HepG2 (cell line): Measurements from ENCODE around the gene ADGRG1. TPM values are rescaled to one million over a fixed set of nuclear protein-coding genes. Genes with fewer than 3 reads are reported as not detected.

Experiments
- CREB1 ChIP-seq, 2 experiments: fragments of 450-650 bp in 1 of 2; IDR thresholded peaks; 2 replicates each; pipeline ENCODE4 v1.6.1; 2016 to 2017; ENCODE audit warnings: control low read depth in 1 of 2, mild to moderate bottlenecking in 1 of 2, missing compliant biosample characterization in 1 of 2, missing genetic modification characterization in 1 of 2
- FOXK2 ChIP-seq: fragments of 450-650 bp; IDR thresholded peaks from 2 replicates; pipeline ENCODE4 v1.6.1; 2016
- FOXO1 ChIP-seq: sonication (generic); formaldehyde crosslinking; IDR thresholded peaks from 2 replicates; pipeline ENCODE4 v1.4.0; 2020; ENCODE audit warnings: missing genetic modification reagents
- FOXP4 ChIP-seq: sonication (generic); formaldehyde crosslinking; IDR thresholded peaks from 2 replicates; pipeline ENCODE4 v1.4.0; 2020; ENCODE audit warnings: missing genetic modification reagents
- HDAC2 ChIP-seq: sonication (generic); formaldehyde crosslinking; IDR thresholded peaks from 2 replicates; pipeline ENCODE4 v1.4.0; 2020; ENCODE audit warnings: missing genetic modification reagents
- KDM3A ChIP-seq: IDR thresholded peaks from 2 replicates; pipeline ENCODE4 v1.6.1; 2018; ENCODE audit warnings: low read depth, missing compliant biosample characterization
- KLF16 ChIP-seq, 2 experiments: sonication (generic) in 1 of 2; formaldehyde crosslinking in 1 of 2; IDR thresholded peaks; 2 replicates each; pipeline versions ENCODE4 v1.6.1 to v1.8.0; 2016 to 2023; ENCODE audit warnings: missing genetic modification reagents in 2 of 2, missing compliant biosample characterization in 1 of 2
- MEIS2 ChIP-seq: sonication (generic); formaldehyde crosslinking; IDR thresholded peaks from 2 replicates; pipeline ENCODE4 v1.9.0; 2021; ENCODE audit warnings: mild to moderate bottlenecking, missing genetic modification reagents
- MIER3 ChIP-seq: IDR thresholded peaks from 2 replicates; pipeline ENCODE4 v1.6.1; 2016; ENCODE audit warnings: missing compliant biosample characterization, borderline replicate concordance
- NCOA1 ChIP-seq: sonication (generic); formaldehyde crosslinking; IDR thresholded peaks from 2 replicates; pipeline ENCODE4 v1.9.0; 2021; ENCODE audit warnings: missing genetic modification reagents
- PREB ChIP-seq: sonication (generic); formaldehyde crosslinking; IDR thresholded peaks from 2 replicates; pipeline ENCODE4 v1.4.0; 2020; ENCODE audit warnings: missing genetic modification reagents
- RFX5 ChIP-seq: IDR thresholded peaks from 2 replicates; pipeline ENCODE4 v1.6.1; 2011; ENCODE audit warnings: low read depth, low read length, improper control_type of control experiment
- SP1 ChIP-seq, 2 experiments: fragments of 450-650 bp in 1 of 2; sonication (generic) in 1 of 2; formaldehyde crosslinking in 1 of 2; IDR thresholded peaks; 2 replicates each; pipeline versions ENCODE4 v1.4.0 to v1.6.1; 2016 to 2020; ENCODE audit warnings: missing genetic modification reagents in 1 of 2
- ZNF768 ChIP-seq: sonication (generic); formaldehyde crosslinking; IDR thresholded peaks from 2 replicates; pipeline ENCODE4 v1.4.0; 2020; ENCODE audit warnings: missing genetic modification reagents
- ZNF772 ChIP-seq: sonication (generic); formaldehyde crosslinking; IDR thresholded peaks from 2 replicates; pipeline ENCODE4 v1.5.0; 2020; ENCODE audit warnings: mild to moderate bottlenecking, missing genetic modification reagents
- ZNF780A ChIP-seq: sonication (generic); formaldehyde crosslinking; IDR thresholded peaks from 2 replicates; pipeline ENCODE4 v1.8.0; 2022; ENCODE audit warnings: mild to moderate bottlenecking, missing genetic modification reagents, moderate library complexity
- ZNF784 ChIP-seq: sonication (generic); formaldehyde crosslinking; IDR thresholded peaks from 2 replicates; pipeline ENCODE4 v1.5.1; 2020; ENCODE audit warnings: missing genetic modification reagents, mild to moderate bottlenecking, borderline replicate concordance
- polyA plus RNA-seq, 8 experiments: library from polyadenylated mRNA; depleted of rRNA in 3 of 8; stranded (reverse) in 7 of 8; unstranded in 1 of 8; fragments of >200 nt; fragmentation: Illumina TruSeq in 4 of 8; extraction: Trizol in 4 of 8; gene quantifications; 2 replicates each; pipeline versions ENCODE4 v1.2.1 to v1.2.3, GENCODE V29; 2011 to 2016; ENCODE audit warnings: low read depth in 4 of 8, missing spikeins in 1 of 8, mixed read lengths in 1 of 8; ENCODE audit not compliant: insufficient read depth in 1 of 8
- total RNA-seq, 5 experiments: library from RNA; depleted of rRNA; stranded (reverse); fragments of >200 nt; fragmentation: Illumina TruSeq; extraction: Trizol; gene quantifications; 2 replicates each; pipeline ENCODE4 v1.2.3, GENCODE V29; 2016; ENCODE audit warnings: low read depth in 1 of 5
- TF ChIP-seq, protein P1 (sequence below): sonication (generic); formaldehyde crosslinking; IDR thresholded peaks from 2 replicates; pipeline ENCODE4 v1.4.0; 2020; ENCODE audit warnings: mild to moderate bottlenecking, missing genetic modification reagents
- TF ChIP-seq, protein P2 (sequence below): sonication (generic); formaldehyde crosslinking; IDR thresholded peaks from 2 replicates; pipeline ENCODE4 v1.5.1; 2020; ENCODE audit warnings: mild to moderate bottlenecking, moderate library complexity, missing genetic modification reagents
- TF ChIP-seq, protein P3 (sequence below): sonication (generic); formaldehyde crosslinking; IDR thresholded peaks from 2 replicates; pipeline ENCODE4 v1.4.0; 2020; ENCODE audit warnings: mild to moderate bottlenecking, missing genetic modification reagents

The ADGRG1 gene
- total and polyA plus RNA-seq, 2 of the 13 experiments (the other 11 are each of a cell fraction or from before 2014, with no cell fraction given): 2.7 to 5.9 TPM

DNA sequence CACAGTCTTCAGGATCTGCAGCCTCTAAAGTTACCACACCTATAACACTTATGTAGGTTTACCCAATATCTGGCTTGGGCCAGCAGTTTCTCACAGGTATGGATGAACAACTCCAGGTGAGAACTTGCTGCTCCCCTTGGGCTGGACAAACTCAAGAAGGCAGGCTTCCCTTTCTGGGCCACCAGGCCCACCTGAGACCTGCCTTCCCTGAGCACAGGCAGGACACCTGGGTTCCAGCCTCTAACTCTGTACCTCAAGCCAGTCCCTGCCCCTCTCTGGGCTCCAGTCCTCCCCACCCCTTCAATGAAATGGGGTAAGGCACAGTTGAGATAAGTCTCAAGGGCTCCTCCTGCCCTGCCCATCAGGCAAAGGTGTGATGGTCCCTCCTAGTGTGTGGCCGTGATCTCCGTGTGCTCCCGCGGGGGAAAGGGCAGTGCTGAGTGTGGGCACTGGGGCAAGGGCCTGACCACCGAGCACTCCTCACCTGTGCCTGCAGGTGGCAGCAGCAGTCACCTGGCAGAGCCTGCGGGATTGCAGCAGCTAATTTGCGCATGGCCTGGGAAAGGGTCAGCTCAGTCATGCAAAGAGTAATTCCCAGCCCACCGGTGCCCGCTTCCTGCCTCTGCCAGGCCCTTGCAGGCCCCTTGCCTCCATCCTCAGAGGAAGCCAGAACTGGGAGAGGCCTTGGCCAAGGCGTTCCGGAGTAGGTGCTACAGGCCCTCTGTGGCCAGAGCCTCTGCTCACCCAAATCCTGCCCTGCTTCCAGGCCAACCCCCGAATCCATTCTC, 28.2 kb upstream of the ADGRG1 start (continued):
- TF ChIP-seq, protein P1, sequence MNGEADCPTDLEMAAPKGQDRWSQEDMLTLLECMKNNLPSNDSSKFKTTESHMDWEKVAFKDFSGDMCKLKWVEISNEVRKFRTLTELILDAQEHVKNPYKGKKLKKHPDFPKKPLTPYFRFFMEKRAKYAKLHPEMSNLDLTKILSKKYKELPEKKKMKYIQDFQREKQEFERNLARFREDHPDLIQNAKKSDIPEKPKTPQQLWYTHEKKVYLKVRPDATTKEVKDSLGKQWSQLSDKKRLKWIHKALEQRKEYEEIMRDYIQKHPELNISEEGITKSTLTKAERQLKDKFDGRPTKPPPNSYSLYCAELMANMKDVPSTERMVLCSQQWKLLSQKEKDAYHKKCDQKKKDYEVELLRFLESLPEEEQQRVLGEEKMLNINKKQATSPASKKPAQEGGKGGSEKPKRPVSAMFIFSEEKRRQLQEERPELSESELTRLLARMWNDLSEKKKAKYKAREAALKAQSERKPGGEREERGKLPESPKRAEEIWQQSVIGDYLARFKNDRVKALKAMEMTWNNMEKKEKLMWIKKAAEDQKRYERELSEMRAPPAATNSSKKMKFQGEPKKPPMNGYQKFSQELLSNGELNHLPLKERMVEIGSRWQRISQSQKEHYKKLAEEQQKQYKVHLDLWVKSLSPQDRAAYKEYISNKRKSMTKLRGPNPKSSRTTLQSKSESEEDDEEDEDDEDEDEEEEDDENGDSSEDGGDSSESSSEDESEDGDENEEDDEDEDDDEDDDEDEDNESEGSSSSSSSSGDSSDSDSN (CRISPR knock-in tag): peak; percentile 55; the same call in 1 of the 2 replicates
- TF ChIP-seq ZNF768 (CRISPR knock-in tag) (peak; percentile 74), MIER3 (CRISPR knock-in tag) (peak; percentile 73; the same call in 1 of the 2 replicates), CREB1 (IDR thresholded peaks at IDR 0.05) (no peak), CREB1 (CRISPR knock-in tag; IDR thresholded peaks at IDR 0.05) (no peak), FOXO1 (CRISPR knock-in tag) (peak; percentile 43; the same call in 1 of the 2 replicates), ZNF772 (CRISPR knock-in tag) (peak; percentile 68; the same call in 1 of the 2 replicates), NCOA1 (CRISPR knock-in tag) (peak; percentile 38; the same call in 1 of the 2 replicates), FOXK2 (no peak), KLF16 (CRISPR knock-in tag; IDR thresholded peaks at IDR 0.05) (peak; percentile 54 to 55; a peak in 1 of 4 replicates), MEIS2 (CRISPR knock-in tag) (no peak), ZNF780A (no peak), KDM3A (peak; percentile 49; the same call in 1 of the 2 replicates), PREB (CRISPR knock-in tag) (no peak), HDAC2 (CRISPR knock-in tag) (peak; percentile 57; the same call in 1 of the 2 replicates), FOXP4 (no peak), SP1 (IDR thresholded peaks at IDR 0.05) (no peak), SP1 (CRISPR knock-in tag; IDR thresholded peaks at IDR 0.05) (peak; percentile 62), RFX5 (no peak), ZNF784 (peak; percentile 19; the same call in 1 of the 2 replicates)
- TF ChIP-seq, protein P2, sequence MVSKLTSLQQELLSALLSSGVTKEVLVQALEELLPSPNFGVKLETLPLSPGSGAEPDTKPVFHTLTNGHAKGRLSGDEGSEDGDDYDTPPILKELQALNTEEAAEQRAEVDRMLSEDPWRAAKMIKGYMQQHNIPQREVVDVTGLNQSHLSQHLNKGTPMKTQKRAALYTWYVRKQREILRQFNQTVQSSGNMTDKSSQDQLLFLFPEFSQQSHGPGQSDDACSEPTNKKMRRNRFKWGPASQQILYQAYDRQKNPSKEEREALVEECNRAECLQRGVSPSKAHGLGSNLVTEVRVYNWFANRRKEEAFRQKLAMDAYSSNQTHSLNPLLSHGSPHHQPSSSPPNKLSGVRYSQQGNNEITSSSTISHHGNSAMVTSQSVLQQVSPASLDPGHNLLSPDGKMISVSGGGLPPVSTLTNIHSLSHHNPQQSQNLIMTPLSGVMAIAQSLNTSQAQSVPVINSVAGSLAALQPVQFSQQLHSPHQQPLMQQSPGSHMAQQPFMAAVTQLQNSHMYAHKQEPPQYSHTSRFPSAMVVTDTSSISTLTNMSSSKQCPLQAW (CRISPR knock-in tag): peak; percentile 54; the same call in 1 of the 2 replicates
- TF ChIP-seq, protein P3, sequence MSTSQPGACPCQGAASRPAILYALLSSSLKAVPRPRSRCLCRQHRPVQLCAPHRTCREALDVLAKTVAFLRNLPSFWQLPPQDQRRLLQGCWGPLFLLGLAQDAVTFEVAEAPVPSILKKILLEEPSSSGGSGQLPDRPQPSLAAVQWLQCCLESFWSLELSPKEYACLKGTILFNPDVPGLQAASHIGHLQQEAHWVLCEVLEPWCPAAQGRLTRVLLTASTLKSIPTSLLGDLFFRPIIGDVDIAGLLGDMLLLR (CRISPR knock-in tag): peak; percentile 78
